ENCODE data around the gene FOXN3.

- TF ChIP-seq ZNF274 (IDR thresholded peaks at IDR 0.05; ENCODE audit: low read depth, low read length) (no peak), SUZ12 (IDR thresholded peaks at IDR 0.05; ENCODE audit: extremely low read depth, insufficient read depth, insufficient read length) (no peak)
These were observed 133.5 kb downstream of the FOXN3 start for GRCh38 chr14:89283327-89284060.

Data from NT2/D1 (cell line).